HEK293T (cell line): ENCODE data around the gene MRPL39.

Experiments
- BHLHE40 ChIP-seq: fragments of 450-650 bp; IDR thresholded peaks from 2 replicates; pipeline ENCODE4 v1.6.1; 2016; ENCODE audit warnings: mild to moderate bottlenecking, moderate library complexity, borderline replicate concordance
- FOXM1 ChIP-seq: fragments of 450-650 bp; IDR thresholded peaks from 2 replicates; pipeline ENCODE4 v1.6.1; 2017; ENCODE audit warnings: mild to moderate bottlenecking, borderline replicate concordance
- NFRKB ChIP-seq: fragments of 450-650 bp; IDR thresholded peaks from 2 replicates; pipeline ENCODE4 v1.6.1; 2016; ENCODE audit warnings: mild to moderate bottlenecking, moderate library complexity
- SP1 ChIP-seq: fragments of 450-650 bp; IDR thresholded peaks from 2 replicates; pipeline ENCODE4 v1.6.1; 2017
- SUZ12 ChIP-seq: fragments of 450-650 bp; IDR thresholded peaks from 2 replicates; pipeline ENCODE4 v1.6.1; 2016; ENCODE audit warnings: mild to moderate bottlenecking
- TARDBP ChIP-seq: fragments of 450-650 bp; IDR thresholded peaks from 2 replicates; pipeline ENCODE4 v1.6.1; 2016

- TF ChIP-seq SP1 (no peak), NFRKB (no peak), FOXM1 (no peak), BHLHE40 (no peak), SUZ12 (no peak), TARDBP (no peak)
These were observed 67.7 kb downstream of the MRPL39 start for GRCh38 chr21:25539606-25540005.
